ENCODE results near the gene TMEM120A. TPM values are rescaled to one million over a fixed set of nuclear protein-coding genes. Genes with fewer than 3 reads are reported as not detected.
"Not testable (repeated sequence)": the region's sequence is repeated elsewhere in the genome, so short reads cannot be mapped to it uniquely, and the experiment has no call there.

Gene TMEM120A
- polyA plus RNA-seq, 1 experiment, result 75.2 TPM

DNA sequence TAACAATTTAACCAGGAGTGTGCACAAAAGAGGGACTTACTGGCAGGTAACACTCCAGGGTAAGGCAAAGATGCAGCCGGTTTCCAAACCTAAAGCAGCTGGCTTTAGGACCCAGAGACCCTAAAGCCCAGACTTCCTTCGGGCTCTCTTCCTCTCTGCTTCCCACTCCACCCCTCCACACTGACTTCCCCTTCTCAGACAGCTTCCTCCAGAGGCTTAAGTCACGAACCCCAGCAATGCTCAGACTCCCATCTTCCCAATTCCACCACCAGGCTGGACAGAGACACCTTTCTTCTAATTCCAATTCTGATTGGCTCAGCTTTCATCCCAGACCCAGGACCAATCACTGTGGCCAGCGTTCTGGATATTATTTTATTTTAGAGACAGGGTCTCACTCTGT lies 28.6 kb upstream of the TMEM120A start:
- Histone ChIP-seq H3K36me3 (ENCODE audit: control insufficient read depth, insufficient read depth, low read length) (peaks cover 9% of the 10 kb centered on the region), H3K27me3 (ENCODE audit: control insufficient read depth, insufficient read depth, low read length) (no peaks in the 10 kb centered on the region), H3K4me3 (ENCODE audit: low read depth, low read length) (no peak overlapping the region)
- TF ChIP-seq, protein P1, sequence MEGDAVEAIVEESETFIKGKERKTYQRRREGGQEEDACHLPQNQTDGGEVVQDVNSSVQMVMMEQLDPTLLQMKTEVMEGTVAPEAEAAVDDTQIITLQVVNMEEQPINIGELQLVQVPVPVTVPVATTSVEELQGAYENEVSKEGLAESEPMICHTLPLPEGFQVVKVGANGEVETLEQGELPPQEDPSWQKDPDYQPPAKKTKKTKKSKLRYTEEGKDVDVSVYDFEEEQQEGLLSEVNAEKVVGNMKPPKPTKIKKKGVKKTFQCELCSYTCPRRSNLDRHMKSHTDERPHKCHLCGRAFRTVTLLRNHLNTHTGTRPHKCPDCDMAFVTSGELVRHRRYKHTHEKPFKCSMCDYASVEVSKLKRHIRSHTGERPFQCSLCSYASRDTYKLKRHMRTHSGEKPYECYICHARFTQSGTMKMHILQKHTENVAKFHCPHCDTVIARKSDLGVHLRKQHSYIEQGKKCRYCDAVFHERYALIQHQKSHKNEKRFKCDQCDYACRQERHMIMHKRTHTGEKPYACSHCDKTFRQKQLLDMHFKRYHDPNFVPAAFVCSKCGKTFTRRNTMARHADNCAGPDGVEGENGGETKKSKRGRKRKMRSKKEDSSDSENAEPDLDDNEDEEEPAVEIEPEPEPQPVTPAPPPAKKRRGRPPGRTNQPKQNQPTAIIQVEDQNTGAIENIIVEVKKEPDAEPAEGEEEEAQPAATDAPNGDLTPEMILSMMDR (IDR thresholded peaks at IDR 0.05; ENCODE audit: insufficient read depth, low read depth, low read length), result no peak
- no peak for DNase-seq (ENCODE audit: low read depth)
- POLR2A ChIA-PET, result no interaction called here
- CTCF ChIA-PET, result interaction anchor here (0.8 to 7.3 kb wide), 2 partner anchors 9 to 155 kb away, joined by 4 to 129 read pairs; no protein-coding TSS in a partner anchor

DNA sequence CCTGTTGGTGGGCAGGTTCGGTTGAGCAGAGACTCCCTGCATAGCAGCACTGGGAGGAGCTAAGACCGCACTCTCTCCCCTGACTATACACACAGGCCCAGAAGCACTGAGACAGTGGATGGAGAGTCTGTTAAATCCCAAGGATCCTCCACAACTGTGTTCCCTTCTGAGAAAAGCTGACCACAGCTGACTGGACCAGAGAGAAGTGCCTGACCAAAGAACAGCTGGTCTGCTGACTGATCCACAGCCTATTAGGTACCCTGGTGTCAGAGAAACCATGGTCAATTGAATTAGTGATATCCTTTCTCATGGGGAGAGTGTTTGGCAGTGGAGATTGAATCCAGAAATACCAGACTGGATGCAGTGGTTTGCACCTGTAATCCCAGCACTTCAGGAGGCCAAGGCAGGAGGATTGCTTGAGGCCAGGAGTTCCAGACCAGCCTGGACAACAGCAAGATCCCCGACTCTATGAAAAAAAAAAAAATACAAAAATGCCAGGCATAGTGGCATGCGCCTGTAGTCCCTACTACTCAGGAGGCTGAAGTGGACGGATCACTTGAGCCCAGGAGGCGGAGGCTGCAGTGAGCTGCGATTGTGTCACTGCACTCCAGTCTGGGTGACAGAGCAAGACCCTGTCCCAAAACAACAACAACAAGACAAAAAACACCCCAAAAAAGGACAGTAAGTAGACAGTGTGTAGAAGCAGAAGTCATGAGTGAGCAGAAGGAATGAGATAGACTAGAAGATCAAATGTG lies 27.8 kb upstream of the TMEM120A start:
- no peak for DNase-seq (ENCODE audit: low read depth)
- TF ChIP-seq, protein P1 (IDR thresholded peaks at IDR 0.05; ENCODE audit: insufficient read depth, low read depth, low read length), result no peak
- H3K36me3 ChIP-seq (ENCODE audit: control insufficient read depth, insufficient read depth, low read length), result peaks cover 9% of the 10 kb centered on the region
- POLR2A ChIA-PET, result no interaction called here
- no peaks in the 10 kb centered on the region for H3K27me3 ChIP-seq (ENCODE audit: control insufficient read depth, insufficient read depth, low read length)
- no peak overlapping the region for H3K4me3 ChIP-seq (ENCODE audit: low read depth, low read length)
- CTCF ChIA-PET, result interaction anchor here (0.8 to 7.3 kb wide), 2 partner anchors 8 to 154 kb away, joined by 4 to 129 read pairs; no protein-coding TSS in a partner anchor

DNA sequence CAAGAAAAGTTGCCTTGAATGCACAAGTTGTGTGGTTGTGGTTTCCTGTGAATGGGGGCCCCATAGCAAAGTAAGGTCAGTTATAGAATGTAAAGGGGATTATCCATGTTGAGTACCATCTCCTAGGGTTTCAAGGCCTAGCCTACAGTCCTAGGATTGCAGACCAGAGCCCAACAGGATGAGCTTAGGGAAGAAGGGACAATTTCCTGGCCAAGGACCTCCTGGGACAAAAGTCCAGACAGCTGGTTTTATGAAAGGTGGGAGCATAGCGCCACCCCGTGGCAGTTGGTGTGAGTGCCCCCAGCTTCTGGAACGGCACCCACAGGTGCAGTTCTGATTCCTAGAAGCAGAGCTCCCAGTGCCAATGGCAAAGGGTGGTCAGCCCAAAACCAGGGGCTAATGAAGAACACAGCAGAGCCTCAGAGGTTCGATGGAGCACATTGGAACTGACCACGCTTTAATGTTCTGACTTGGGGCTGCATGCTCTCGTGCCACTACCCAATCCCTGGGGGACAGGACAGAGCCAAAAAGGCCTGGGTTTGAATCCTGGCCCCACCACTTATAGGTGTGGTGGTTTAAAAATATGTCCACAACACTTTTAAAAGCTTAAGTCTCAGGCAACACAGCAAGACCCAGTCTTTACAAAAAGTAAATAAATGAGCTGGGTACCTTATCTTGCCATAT lies 25.8 kb upstream of the TMEM120A start:
- POLR2A ChIA-PET, result interaction anchor here (1.4 kb wide), 1 partner anchor 154 kb away, joined by 7 read pairs; no protein-coding TSS in a partner anchor
- Histone ChIP-seq H3K27me3 (ENCODE audit: control insufficient read depth, insufficient read depth, low read length) (no peaks in the 10 kb centered on the region), H3K36me3 (ENCODE audit: control insufficient read depth, insufficient read depth, low read length) (peaks cover 5% of the 10 kb centered on the region), H3K4me3 (ENCODE audit: low read depth, low read length) (no peak overlapping the region)
- no peak for DNase-seq (ENCODE audit: low read depth)
- CTCF ChIA-PET, result interaction anchor here (0.6 to 7.3 kb wide), 25 partner anchors 9 to 249 kb away, joined by 3 to 129 read pairs (median 5); partner anchors contain the start of genes MDH2 and STYXL1
- TF ChIP-seq, protein P1 (IDR thresholded peaks at IDR 0.05; ENCODE audit: insufficient read depth, low read depth, low read length), result peak; percentile 88

DNA sequence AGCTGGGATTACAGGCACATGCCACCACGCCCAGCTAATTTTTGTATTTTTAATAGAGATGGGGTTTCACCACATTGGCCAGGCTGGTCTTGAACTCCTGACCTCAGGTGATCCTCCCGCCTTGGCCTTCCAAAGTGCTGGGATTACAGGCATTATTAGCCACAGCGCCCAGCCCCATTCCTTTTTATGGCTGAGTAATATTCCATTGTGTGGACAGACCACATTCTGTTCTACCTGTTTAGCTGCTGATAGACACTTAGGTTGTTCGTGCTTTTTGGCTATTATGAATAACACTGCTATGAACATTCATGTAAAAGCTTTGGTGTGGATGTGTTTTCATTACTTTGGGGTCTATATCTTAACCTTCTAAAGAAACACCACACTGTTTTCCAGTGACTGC lies 24.1 kb upstream of the TMEM120A start:
- H3K36me3 ChIP-seq (ENCODE audit: control insufficient read depth, insufficient read depth, low read length); H3K4me3 ChIP-seq (ENCODE audit: low read depth, low read length); POLR2A ChIA-PET; DNase-seq (ENCODE audit: low read depth); H3K27me3 ChIP-seq (ENCODE audit: control insufficient read depth, insufficient read depth, low read length): not testable (repeated sequence)
- CTCF ChIA-PET, result interaction anchor here (0.6 to 7.3 kb wide), 2 partner anchors 30 to 150 kb away, joined by 4 to 129 read pairs; no protein-coding TSS in a partner anchor

DNA sequence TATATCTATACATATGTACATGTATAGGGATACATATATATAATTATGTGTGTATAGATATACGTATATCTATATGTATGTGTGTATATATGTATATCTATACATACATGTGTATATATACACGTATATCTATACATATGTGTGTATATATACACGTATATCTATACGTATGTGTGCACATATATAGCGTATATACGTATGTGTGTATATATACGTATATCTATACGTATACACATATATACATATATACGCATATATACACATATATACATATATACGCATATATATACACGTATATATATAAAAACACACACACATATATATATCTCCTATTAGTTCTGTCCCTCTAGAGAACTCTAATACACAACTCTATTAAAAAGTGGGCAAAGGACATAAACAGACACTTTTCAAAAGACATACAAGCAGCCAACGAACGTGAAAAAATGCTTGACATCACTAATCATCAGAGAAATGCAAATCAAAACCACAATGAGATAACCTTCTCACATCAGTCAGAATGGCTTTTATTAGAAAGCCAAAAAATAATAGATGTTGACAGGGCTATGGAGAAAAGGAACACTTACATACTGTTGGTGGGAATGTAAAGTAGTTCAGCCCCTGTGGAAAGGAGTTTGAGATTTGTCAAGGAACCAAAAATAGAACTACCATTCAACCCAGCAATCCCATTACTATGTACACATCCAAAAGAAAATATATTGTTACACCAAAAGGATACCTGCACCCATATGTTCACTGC lies 22.0 kb upstream of the TMEM120A start:
- no peak for DNase-seq (ENCODE audit: low read depth)

More for the DNA sequence above, 22.0 kb upstream of the TMEM120A start:
- H3K27me3 ChIP-seq (ENCODE audit: control insufficient read depth, insufficient read depth, low read length), result no peaks in the 10 kb centered on the region
- H3K4me3 ChIP-seq (ENCODE audit: low read depth, low read length), result no peak overlapping the region
- TF ChIP-seq, protein P1 (IDR thresholded peaks at IDR 0.05; ENCODE audit: insufficient read depth, low read depth, low read length), result no peak
- peaks cover 7% of the 10 kb centered on the region for H3K36me3 ChIP-seq (ENCODE audit: control insufficient read depth, insufficient read depth, low read length)
- ChIA-PET POLR2A (no interaction called here), CTCF (interaction anchor here (7.3 kb wide), 1 partner anchor 148 kb away, joined by 129 read pairs; no protein-coding TSS in a partner anchor)
